GM23338 (cell line): ENCODE measurements around the gene BRCA1. TPM values are rescaled to one million over a fixed set of nuclear protein-coding genes. Genes with fewer than 3 reads are reported as not detected.

ENCODE experiments used
- ATAC-seq: fragments of 200-7000 bp; cut with Tn5 transposase; 3 replicates; pipeline ENCODE4 v1.9.1; 2020
- DNase-seq: peaks from one replicate; pipeline ENCODE4 v3.0.0-alpha.2; 2015; ENCODE audit warnings: low spot score
- H2AFZ ChIP-seq: fragments of 200-600 bp; sonication (generic); 2 replicates; pipeline ENCODE4 v1.8.0; 2016; ENCODE audit warnings: antibody characterized with exemption, mild to moderate bottlenecking, moderate library complexity
- H3F3A ChIP-seq: fragments of 200-600 bp; sonication (generic); replicated peaks from 2 replicates; pipeline ENCODE4 v1.8.0; 2017; ENCODE audit warnings: antibody characterized with exemption, mixed run types, low read depth
- H3K27ac ChIP-seq: fragments of 200-600 bp; sonication (generic); 2 replicates; pipeline ENCODE4 v1.6.1; 2016; ENCODE audit warnings: low read depth
- H3K27me3 ChIP-seq: fragments of 200-600 bp; sonication (generic); 2 replicates; pipeline ENCODE4 v1.8.0; 2016; ENCODE audit warnings: mild to moderate bottlenecking, mixed run types, moderate library complexity; ENCODE audit not compliant: insufficient read depth
- H3K36me3 ChIP-seq: fragments of 200-600 bp; sonication (generic); 2 replicates; pipeline ENCODE4 v1.8.0; 2016; ENCODE audit warnings: mild to moderate bottlenecking; ENCODE audit not compliant: insufficient read depth
- H3K4me1 ChIP-seq: fragments of 200-600 bp; sonication (generic); 2 replicates; pipeline ENCODE4 v1.8.0; 2016; ENCODE audit warnings: mild to moderate bottlenecking, moderate library complexity; ENCODE audit not compliant: insufficient read depth
- H3K4me2 ChIP-seq: fragments of 200-600 bp; sonication (generic); 2 replicates; pipeline ENCODE4 v1.7.1; 2017; ENCODE audit warnings: mixed run types
- H3K4me3 ChIP-seq: fragments of 200-600 bp; sonication (generic); 2 replicates; pipeline ENCODE4 v1.6.1; 2016; ENCODE audit warnings: mixed run types
- H3K79me2 ChIP-seq: fragments of 200-600 bp; sonication (generic); replicated peaks from 2 replicates; pipeline ENCODE4 v1.8.0; 2017; ENCODE audit warnings: mild to moderate bottlenecking; ENCODE audit not compliant: insufficient read depth
- H3K9me2 ChIP-seq: fragments of 200-600 bp; sonication (generic); 2 replicates; pipeline ENCODE4 v1.8.0; 2017; ENCODE audit not compliant: insufficient read depth
- H4K20me1 ChIP-seq: fragments of 200-600 bp; sonication (generic); replicated peaks from 2 replicates; pipeline ENCODE4 v1.8.0; 2017; ENCODE audit warnings: mild to moderate bottlenecking; ENCODE audit not compliant: insufficient read depth
- H3K27ac Mint-ChIP-seq: 2 replicates; pipeline ENCODE4 v1.8.0; 2020; ENCODE audit warnings: inconsistent platforms, mild to moderate bottlenecking, moderate library complexity, mixed read lengths
- H3K27me3 Mint-ChIP-seq: 3 replicates; pipeline ENCODE4 v1.8.0; 2022; ENCODE audit warnings: low read depth, mild to moderate bottlenecking, moderate library complexity, mixed read lengths, inconsistent platforms; ENCODE audit not compliant: insufficient read depth, poor library complexity
- H3K36me3 Mint-ChIP-seq: 3 replicates; pipeline ENCODE4 v1.8.0; 2021; ENCODE audit warnings: low read depth, mild to moderate bottlenecking, inconsistent platforms, moderate library complexity, mixed read lengths
- H3K4me1 Mint-ChIP-seq: 3 replicates; pipeline ENCODE4 v1.8.0; 2020; ENCODE audit warnings: mild to moderate bottlenecking, inconsistent platforms, mixed read lengths
- H3K4me3 Mint-ChIP-seq: 3 replicates; pipeline ENCODE4 v1.8.0; 2021; ENCODE audit warnings: moderate library complexity, mild to moderate bottlenecking, inconsistent platforms, mixed read lengths
- H3K9me3 Mint-ChIP-seq: 3 replicates; pipeline ENCODE4 v1.8.0; 2020; ENCODE audit warnings: moderate library complexity, mild to moderate bottlenecking, inconsistent platforms, mixed read lengths
- CREB1 ChIP-seq: fragments of 250-450 bp; sonication (Bioruptor Pico); IDR thresholded peaks from 2 replicates; pipeline ENCODE4 v1.5.0; 2020; ENCODE audit warnings: low read depth, mild to moderate bottlenecking, moderate library complexity
- CTCF ChIP-seq, 2 experiments: fragments of 200-600 bp in 1 of 2; sonication (generic) in 1 of 2; conservative IDR thresholded peaks; 2 replicates each; pipeline versions ENCODE4 v1.5.1 to v1.6.1; 2016 to 2017; ENCODE audit warnings: antibody characterized with exemption in 2 of 2, low read depth in 2 of 2, mild to moderate bottlenecking in 2 of 2, moderate library complexity in 1 of 2
- EZH2 ChIP-seq: fragments of 200-600 bp; sonication (generic); IDR thresholded peaks from one replicate; pipeline ENCODE4 v1.8.0; 2017; ENCODE audit warnings: antibody characterized with exemption, mild to moderate bottlenecking, low read depth; ENCODE audit not compliant: unreplicated experiment
- NANOG ChIP-seq: IDR thresholded peaks from 2 replicates; pipeline ENCODE4 v1.6.1; 2016; ENCODE audit warnings: antibody characterized with exemption, borderline replicate concordance
- POLR2AphosphoS5 ChIP-seq: IDR thresholded peaks from 2 replicates; pipeline ENCODE4 v1.6.1; 2016; ENCODE audit warnings: antibody characterized with exemption, low read depth
- polyA plus RNA-seq: library from polyadenylated mRNA; unstranded; fragments of >200 nt; fragmentation: Nextera tagmentation; extraction: Ambion mirVana; gene quantifications from 2 replicates; pipeline ENCODE4 v1.2.1, GENCODE V29; 2016
- total RNA-seq: library from RNA; depleted of rRNA; stranded (reverse); fragments of >200 nt; shearing (Covaris generic); gene quantifications from 2 replicates; pipeline ENCODE4 v1.2.3, GENCODE V29; 2014
- TF ChIP-seq, protein P1 (sequence below): IDR thresholded peaks from 2 replicates; pipeline ENCODE4 v1.6.1; 2016; ENCODE audit warnings: antibody characterized with exemption

BRCA1 gene
- total and polyA plus RNA-seq, 2 experiments from 2014 or later = 43.2 to 45.9 TPM

- H3K4me1 ChIP-seq = no peaks in the 10 kb centered on the region; the same call in 1 of the 2 replicates
- peaks cover 2% of the 10 kb centered on the region for H3K27me3 Mint-ChIP-seq
- H3K27ac ChIP-seq = peak within 1 kb of the TSS; percentile 89
- H3K9me3 Mint-ChIP-seq = no peaks in the 10 kb centered on the region
- H3K27me3 ChIP-seq = no peaks in the 10 kb centered on the region
- H4K20me1 ChIP-seq = no peaks in the 10 kb centered on the region
- H3K27ac Mint-ChIP-seq = no peak within 1 kb of the TSS
- no peaks in the 10 kb centered on the region for H3K9me2 ChIP-seq
- no peaks in the 10 kb centered on the region; the same call in 1 of the 2 replicates for H3F3A ChIP-seq
- 0 out of 2 replicates have a peak within 1 kb of the TSS, but pooled peaks have one; percentile 2 for H2AFZ ChIP-seq
- H3K79me2 ChIP-seq = peaks cover 28% of the 10 kb centered on the region
- DNase-seq (peak; percentile 99), ATAC-seq (peak; percentile 83)
- no peak within 1 kb of the TSS for H3K4me3 Mint-ChIP-seq
- TF ChIP-seq POLR2AphosphoS5 (peak; percentile 65), CTCF (conservative IDR thresholded peaks at IDR 0.05; ENCODE audit: low read depth in 2 of 2) (peak; percentile 28 to 48), NANOG (no peak), CREB1 (CRISPR knock-in tag) (peak; percentile 54), EZH2 (no peak)
- no peaks in the 10 kb centered on the region for H3K36me3 ChIP-seq
- peak within 1 kb of the TSS; percentile 82 for H3K4me2 ChIP-seq
- H3K36me3 Mint-ChIP-seq = peaks cover 4% of the 10 kb centered on the region; the same call in 1 of the 3 replicates
- H3K4me1 Mint-ChIP-seq = peaks cover 11% of the 10 kb centered on the region; the same call in 2 of the 3 replicates
- peak within 1 kb of the TSS; percentile 60 for H3K4me3 ChIP-seq
Measured at GRCh38 chr17:43170766-43171585, 45.8 kb upstream of the BRCA1 start, which contains the start of gene NBR1. Gene NBR1, plus strand, starts transcription at chr17:43171214. Its CDS starts 4,586 bp downstream, at chr17:43175800.

DNA sequence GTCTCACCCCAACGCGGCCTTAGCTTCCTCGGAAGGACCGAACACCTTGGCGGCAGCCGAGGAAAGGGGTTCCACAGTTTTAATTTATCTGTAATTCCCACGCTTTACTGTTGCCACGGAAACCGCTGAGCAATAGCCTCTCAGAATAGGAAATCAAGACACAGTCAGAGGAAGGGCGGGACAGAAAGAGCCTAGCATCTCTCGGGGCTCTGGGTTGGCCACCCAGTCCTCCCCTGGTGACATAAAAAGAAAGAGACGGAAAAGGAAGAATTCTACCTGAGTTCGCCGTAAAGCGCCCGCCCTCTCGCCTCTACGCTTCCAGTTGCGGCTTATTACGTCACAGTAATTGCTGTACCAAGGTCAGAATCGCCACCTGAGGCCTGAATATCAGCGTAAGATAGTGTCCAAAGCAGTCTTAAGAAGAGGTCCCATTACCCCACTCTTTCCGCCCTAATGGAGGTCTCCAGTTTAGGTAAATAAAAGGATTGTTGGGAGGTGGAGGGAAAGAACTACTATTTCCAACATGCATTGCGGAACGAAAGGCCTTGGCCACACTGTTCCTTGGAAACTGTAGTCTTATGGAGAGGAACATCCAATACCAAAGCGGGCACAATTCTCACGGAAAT is 45.1 kb upstream of the BRCA1 start:
- no peaks in the 10 kb centered on the region; the same call in 1 of the 2 replicates for H3K4me1 ChIP-seq
- TF ChIP-seq NANOG (0 out of 2 replicates have a peak, but pooled peaks have one; percentile 3), CREB1 (CRISPR knock-in tag) (peak; percentile 96), EZH2 (no peak)
- TF ChIP-seq, protein P1, sequence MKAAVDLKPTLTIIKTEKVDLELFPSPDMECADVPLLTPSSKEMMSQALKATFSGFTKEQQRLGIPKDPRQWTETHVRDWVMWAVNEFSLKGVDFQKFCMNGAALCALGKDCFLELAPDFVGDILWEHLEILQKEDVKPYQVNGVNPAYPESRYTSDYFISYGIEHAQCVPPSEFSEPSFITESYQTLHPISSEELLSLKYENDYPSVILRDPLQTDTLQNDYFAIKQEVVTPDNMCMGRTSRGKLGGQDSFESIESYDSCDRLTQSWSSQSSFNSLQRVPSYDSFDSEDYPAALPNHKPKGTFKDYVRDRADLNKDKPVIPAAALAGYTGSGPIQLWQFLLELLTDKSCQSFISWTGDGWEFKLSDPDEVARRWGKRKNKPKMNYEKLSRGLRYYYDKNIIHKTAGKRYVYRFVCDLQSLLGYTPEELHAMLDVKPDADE = peak; percentile 84
- DNase-seq = peak; percentile 99
- peak overlapping the region; percentile 60 for H3K4me3 ChIP-seq
- Mint-ChIP-seq H3K4me1 (peaks cover 11% of the 10 kb centered on the region; the same call in 2 of the 3 replicates), H3K27me3 (peaks cover 2% of the 10 kb centered on the region), H3K9me3 (no peaks in the 10 kb centered on the region), H3K4me3 (no peak overlapping the region), H3K36me3 (peaks cover 4% of the 10 kb centered on the region; the same call in 1 of the 3 replicates), H3K27ac (no peak overlapping the region)
- ATAC-seq = peak; percentile 85
- H3K79me2 ChIP-seq = peaks cover 28% of the 10 kb centered on the region
- no peaks in the 10 kb centered on the region for H3K36me3 ChIP-seq
- H4K20me1 ChIP-seq = no peaks in the 10 kb centered on the region
- H3K4me2 ChIP-seq = peak overlapping the region; percentile 75
- H3K27me3 ChIP-seq = no peaks in the 10 kb centered on the region
- H2AFZ ChIP-seq = peak overlapping the region; percentile 12
- H3F3A ChIP-seq = no peaks in the 10 kb centered on the region; the same call in 1 of the 2 replicates
- peak overlapping the region; percentile 89 for H3K27ac ChIP-seq
- no peaks in the 10 kb centered on the region for H3K9me2 ChIP-seq
